Ishikawa (cell line): ENCODE measurements around the gene TREML4.

Source experiments
- CEBPB ChIP-seq: IDR thresholded peaks from 2 replicates; pipeline ENCODE4 v1.6.1; 2012
- CREB1 ChIP-seq: IDR thresholded peaks from 2 replicates; pipeline ENCODE4 v1.6.1; 2012; ENCODE audit warnings: low read depth
- EGR1 ChIP-seq: IDR thresholded peaks from 2 replicates; pipeline ENCODE4 v1.6.1; 2012
- EP300 ChIP-seq: IDR thresholded peaks from 2 replicates; pipeline ENCODE4 v1.6.1; 2012; ENCODE audit warnings: borderline replicate concordance
- FOXM1 ChIP-seq: IDR thresholded peaks from 2 replicates; pipeline ENCODE4 v1.6.1; 2012; ENCODE audit warnings: low read depth, borderline replicate concordance
- MAX ChIP-seq: IDR thresholded peaks from 2 replicates; pipeline ENCODE4 v1.6.1; 2012
- NFIC ChIP-seq: IDR thresholded peaks from 2 replicates; pipeline ENCODE4 v1.6.1; 2012
- RAD21 ChIP-seq: IDR thresholded peaks from 2 replicates; pipeline ENCODE4 v1.6.1; 2012; ENCODE audit warnings: low read depth
- REST ChIP-seq: IDR thresholded peaks from 2 replicates; pipeline ENCODE4 v1.6.1; 2012; ENCODE audit warnings: low read depth, mild to moderate bottlenecking
- TAF1 ChIP-seq: IDR thresholded peaks from 2 replicates; pipeline ENCODE4 v1.6.1; 2012; ENCODE audit warnings: low read depth, mild to moderate bottlenecking
- TCF12 ChIP-seq: IDR thresholded peaks from 2 replicates; pipeline ENCODE4 v1.6.1; 2012; ENCODE audit warnings: low read depth
- TEAD4 ChIP-seq: IDR thresholded peaks from 2 replicates; pipeline ENCODE4 v1.6.1; 2012
- YY1 ChIP-seq: IDR thresholded peaks from 2 replicates; pipeline ENCODE4 v1.6.1; 2012; ENCODE audit warnings: low read depth
- ZBTB7A ChIP-seq: IDR thresholded peaks from 2 replicates; pipeline ENCODE4 v1.6.1; 2012; ENCODE audit warnings: low read depth
- TF ChIP-seq, protein P1 (sequence below): IDR thresholded peaks from 2 replicates; pipeline ENCODE4 v1.6.1; 2012

TREML4 gene

DNA sequence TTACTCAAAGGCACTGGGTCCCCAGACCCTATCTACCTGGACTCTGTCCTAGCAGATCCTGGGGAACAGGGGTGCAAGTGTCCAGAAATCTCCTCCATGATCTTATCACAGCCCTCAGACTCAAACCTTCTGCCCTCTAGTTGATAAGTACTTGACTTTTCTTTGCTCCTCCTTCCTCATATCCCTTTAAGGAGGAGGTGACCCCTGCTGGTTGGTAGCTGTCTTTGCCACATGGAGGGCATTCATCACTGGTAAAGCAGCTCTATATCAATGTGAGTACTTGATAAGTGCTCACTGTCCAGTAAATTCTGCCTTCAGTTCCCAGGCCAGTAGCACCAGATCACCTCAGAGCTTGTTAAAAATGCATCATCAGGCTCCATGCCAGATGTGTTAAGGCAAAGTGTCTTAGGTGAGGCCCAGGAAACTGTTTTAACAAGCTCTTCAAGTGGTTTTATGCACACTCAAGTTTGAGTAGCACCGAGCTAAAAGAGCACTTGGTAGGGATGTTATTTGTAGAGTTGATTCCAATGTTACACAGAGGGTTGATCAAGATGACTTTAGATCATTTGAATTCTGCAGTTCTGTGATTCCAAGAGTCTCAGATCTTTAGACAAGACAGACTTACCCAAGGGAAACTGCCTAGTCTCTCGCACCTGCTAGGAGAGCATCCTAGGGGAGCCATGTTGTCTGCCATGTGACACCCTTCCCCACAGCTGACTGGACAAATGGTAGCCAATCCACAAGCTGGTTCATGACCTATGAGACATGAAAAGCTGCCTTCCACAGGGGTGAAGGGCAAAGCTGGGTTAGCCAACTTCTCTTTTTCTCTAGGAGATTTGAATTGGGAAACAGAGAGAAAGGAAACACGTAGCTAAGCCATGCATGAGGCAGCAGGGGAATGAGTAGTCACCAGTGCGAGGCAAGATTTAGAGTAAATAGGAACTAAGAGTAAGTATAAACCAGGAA lies 45.8 kb upstream of the TREML4 start:
- TF ChIP-seq RAD21, result peak; percentile 76
- no peak for TF ChIP-seq EP300
- TF ChIP-seq, protein P1, sequence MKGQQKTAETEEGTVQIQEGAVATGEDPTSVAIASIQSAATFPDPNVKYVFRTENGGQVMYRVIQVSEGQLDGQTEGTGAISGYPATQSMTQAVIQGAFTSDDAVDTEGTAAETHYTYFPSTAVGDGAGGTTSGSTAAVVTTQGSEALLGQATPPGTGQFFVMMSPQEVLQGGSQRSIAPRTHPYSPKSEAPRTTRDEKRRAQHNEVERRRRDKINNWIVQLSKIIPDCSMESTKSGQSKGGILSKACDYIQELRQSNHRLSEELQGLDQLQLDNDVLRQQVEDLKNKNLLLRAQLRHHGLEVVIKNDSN, result peak; percentile 67

GRCh38 chr6:41184761-41185160 lies 43.4 kb upstream of the TREML4 start:
- TF ChIP-seq RAD21, result no peak
- TF ChIP-seq MAX, result no peak
- TF ChIP-seq NFIC, result no peak
- no peak for TF ChIP-seq TCF12
- TF ChIP-seq CEBPB, result no peak
- no peak for TF ChIP-seq ZBTB7A
- TF ChIP-seq CREB1, result no peak
- no peak for TF ChIP-seq EGR1
- TF ChIP-seq EP300, result no peak
- TF ChIP-seq TEAD4, result no peak
- TF ChIP-seq YY1, result no peak
- no peak for TF ChIP-seq REST
- no peak for TF ChIP-seq TAF1
- TF ChIP-seq, protein P1, result no peak
- TF ChIP-seq FOXM1, result no peak

DNA sequence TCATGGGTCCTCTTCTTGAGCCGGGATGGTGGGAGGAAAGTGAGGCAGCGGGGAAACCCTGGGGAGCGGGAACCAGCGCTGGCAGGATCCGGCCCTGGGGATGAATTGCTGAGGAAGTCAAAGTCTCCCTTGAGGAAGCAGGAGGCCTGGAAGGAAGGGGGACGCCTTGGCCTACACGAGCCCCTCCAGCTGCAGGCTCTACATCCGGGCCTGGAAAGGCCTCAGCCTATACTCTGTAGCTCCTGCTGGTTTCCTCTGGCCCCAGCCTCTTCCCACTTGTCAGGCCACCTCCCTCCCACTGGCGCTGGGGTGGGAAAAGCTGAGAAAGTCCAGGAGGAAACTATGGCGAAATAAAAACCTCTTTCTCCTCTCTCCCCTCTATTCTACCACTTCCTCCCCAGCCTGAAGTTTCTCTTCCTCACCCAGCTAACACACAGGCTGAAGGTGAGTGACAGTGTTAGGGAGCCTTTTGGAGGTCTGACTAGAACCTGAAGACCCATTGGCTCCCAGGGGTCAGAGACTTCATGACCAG lies 42.1 kb upstream of the TREML4 start:
- TF ChIP-seq CEBPB (no peak), YY1 (no peak), TCF12 (no peak), RAD21 (no peak), MAX (no peak), TAF1 (no peak), TEAD4 (no peak), EP300 (no peak), REST (no peak), FOXM1 (no peak), EGR1 (no peak), NFIC (no peak), CREB1 (no peak), ZBTB7A (no peak)
- TF ChIP-seq, protein P1, result no peak

- TF ChIP-seq MAX (no peak), YY1 (no peak), TEAD4 (no peak), FOXM1 (no peak)
Measured at GRCh38 chr6:41187924-41188886, 39.9 kb upstream of the TREML4 start.

GRCh38 chr6:41189967-41190366 lies 38.2 kb upstream of the TREML4 start:
- TF ChIP-seq FOXM1, result no peak
- TF ChIP-seq CEBPB, result no peak
- no peak for TF ChIP-seq YY1
- TF ChIP-seq REST, result no peak
- no peak for TF ChIP-seq EGR1
- TF ChIP-seq RAD21, result no peak
- no peak for TF ChIP-seq TEAD4
- TF ChIP-seq CREB1, result no peak
- TF ChIP-seq TCF12, result no peak
- no peak for TF ChIP-seq EP300
- TF ChIP-seq TAF1, result no peak
- no peak for TF ChIP-seq NFIC
